GM18505 (cell line): ENCODE data around the gene NFYA.

Source experiments
- ATAC-seq: cut with Tn5 transposase; IDR thresholded peaks from one replicate; pipeline ENCODE4 v1.9.1; 2021; ENCODE audit not compliant: unreplicated experiment
- POLR2A ChIP-seq: IDR thresholded peaks from 4 replicates; pipeline ENCODE4 v1.6.1; 2011; ENCODE audit warnings: borderline replicate concordance; ENCODE audit not compliant: insufficient read depth, insufficient read length; ENCODE audit errors: extremely low read depth

The NFYA gene

DNA sequence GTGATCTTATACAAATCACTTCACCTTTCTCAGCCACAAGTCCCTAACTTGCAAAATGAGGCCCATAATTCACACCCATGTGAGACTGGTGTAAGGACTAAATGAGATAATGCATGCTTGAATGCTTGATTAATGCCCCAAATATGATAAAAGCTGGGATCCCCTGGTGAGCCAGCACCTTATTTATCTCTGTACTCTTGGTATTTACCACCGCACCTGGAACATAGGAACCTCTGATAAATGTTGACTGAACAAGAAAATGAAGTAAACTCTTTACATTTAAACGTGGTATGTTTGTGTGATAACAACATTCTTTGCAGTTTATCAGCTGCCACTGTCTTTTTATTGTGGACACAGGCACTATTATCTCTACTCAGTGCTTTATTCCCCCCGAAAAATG, 22.2 kb upstream of the NFYA start:
- ATAC-seq = no peak
- TF ChIP-seq POLR2A = no peak

DNA sequence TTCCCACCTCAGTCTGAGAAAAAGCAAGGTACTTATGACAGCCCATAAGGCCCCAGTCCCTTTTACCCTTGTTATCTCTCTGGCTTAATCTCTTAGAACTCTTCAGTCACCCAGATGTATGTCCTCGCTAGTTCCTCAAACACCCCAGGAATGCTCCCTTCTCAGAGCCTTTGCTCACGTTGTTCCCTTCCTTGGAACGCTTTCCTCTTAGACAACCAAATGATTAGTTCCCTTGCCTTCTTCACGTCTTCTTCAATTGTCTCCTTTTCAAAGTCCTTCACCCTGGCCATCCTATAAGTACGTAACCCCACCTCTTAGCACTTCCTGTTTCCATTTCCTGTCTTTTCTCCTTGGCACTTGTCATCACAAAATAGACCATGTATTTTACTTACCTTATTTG, 20.9 kb upstream of the NFYA start:
- no peak for ATAC-seq

DNA sequence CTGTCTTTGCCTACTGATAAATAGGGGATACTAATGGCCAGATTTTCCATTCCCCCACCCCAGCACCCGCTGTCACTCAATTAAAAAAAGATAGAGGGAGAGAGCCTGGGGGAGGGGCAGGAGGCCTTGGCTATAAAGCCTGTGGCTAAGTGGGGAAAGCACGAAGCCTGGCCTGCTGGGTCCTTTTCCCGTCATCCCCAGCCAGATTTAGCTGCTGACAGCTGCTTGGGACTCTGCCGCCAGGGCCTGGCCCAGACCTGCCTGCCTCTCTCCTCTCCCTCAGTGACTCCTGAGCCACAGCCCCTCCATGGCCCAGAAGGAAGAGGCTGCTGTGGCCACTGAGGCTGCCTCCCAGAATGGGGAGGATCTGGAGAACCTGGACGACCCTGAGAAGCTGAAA, 19.7 kb upstream of the NFYA start, which contains the start of gene APOBEC2:
Gene APOBEC2 (plus strand): TSS at position 162 of the 400 bp plus-strand sequence. CDS start 146 bp downstream, at position 308.
- TF ChIP-seq POLR2A = no peak
- ATAC-seq = no peak

More for the DNA sequence above, 20.9 kb upstream of the NFYA start:
- TF ChIP-seq POLR2A = no peak

DNA sequence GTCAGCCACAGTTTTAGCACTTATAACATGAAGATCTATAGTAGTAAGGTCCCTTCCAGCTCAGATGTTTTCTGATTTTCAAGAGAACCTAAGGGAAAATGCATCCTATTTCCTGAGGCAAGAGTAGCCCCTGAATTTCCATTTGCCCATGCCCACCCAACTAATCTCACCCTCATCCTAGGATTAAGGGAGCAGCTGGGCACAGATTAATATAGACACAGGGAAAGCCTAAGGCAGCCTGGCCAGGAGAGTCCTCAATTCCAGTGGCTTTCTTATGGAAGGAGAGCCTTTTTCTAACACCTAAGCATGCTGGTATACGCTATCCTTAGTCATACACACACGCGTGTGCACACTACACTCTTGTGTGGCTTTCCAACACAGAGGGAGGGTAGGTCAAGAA, 18.3 kb upstream of the NFYA start:
- ATAC-seq = no peak
- TF ChIP-seq POLR2A = no peak

DNA sequence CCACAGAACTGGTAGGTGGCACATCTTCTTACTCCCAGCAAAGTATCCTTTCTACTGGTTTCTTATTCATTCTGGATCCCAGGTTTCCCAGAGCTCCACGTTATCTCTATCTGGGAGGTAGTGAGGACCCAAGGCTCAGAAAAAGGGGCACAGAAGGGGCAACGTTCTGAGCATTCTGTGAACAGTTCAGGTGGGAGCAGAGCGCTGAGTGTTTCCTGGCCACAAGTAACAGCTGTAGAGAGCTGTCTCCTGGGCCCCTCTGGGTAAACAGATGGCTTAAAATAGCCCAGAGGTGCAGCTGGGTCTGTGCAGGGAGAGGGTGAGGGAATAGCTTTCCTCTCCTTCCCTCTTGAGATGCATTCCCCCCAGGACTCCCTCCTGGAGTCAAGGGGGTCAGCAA, 17.6 kb upstream of the NFYA start:
- TF ChIP-seq POLR2A = no peak
- no peak for ATAC-seq

DNA sequence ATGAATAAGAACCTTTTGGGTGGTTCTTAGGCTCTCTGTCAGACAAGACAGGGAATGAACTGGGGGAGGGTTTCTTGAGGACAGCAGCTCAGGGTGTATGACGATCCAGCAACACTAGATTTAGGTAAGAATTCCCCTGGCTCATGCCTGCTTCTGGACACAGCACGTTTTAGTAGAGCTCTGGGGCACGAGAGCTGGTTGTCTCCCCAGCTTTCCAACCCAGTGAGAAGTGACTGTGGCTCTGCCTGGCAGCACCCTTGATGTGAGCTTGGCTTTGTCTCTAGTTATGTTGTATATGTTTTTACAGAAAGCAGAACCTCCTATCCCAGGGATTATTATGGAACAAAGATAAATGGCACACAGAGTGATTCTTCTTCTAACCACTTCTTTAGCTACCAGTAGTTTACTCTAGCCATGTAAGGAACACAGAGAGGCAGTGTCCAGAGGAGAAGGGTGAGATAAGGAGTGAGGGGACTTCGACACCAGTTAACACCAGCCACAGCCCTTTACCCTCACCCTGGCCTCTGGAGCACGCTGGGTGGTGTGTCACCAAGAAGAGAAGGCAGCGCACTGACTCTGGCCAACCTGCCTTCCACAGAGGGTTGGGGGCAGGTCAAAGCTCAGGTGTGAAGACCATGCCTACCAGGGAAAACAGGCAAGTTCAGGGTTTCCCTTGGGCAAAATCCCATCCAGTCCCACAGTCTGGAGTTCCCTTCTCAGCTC, 15.8 kb upstream of the NFYA start:
- TF ChIP-seq POLR2A = no peak

DNA sequence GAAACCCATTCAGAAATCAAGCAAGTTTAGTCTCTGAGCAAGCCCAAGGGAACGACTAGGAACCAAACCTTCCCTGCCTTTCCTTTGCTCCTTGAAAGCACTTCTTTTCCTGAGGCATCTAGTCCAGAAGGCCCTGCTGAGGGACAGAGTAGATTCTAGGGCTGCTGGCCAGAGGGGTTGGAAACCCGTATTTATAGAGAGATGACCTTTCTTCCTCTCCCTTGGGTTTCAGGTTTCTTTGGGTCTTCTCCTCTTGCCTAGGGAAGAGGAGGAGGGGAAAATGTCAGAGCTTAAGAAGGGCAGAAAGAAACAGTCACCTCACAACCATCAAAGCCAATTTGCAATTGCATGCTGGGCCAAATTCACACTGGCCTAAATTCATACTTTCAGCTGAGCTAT, 14.0 kb upstream of the NFYA start:
- ATAC-seq = no peak
- no peak for TF ChIP-seq POLR2A

More for the DNA sequence above, 15.8 kb upstream of the NFYA start:
- ATAC-seq = no peak

DNA sequence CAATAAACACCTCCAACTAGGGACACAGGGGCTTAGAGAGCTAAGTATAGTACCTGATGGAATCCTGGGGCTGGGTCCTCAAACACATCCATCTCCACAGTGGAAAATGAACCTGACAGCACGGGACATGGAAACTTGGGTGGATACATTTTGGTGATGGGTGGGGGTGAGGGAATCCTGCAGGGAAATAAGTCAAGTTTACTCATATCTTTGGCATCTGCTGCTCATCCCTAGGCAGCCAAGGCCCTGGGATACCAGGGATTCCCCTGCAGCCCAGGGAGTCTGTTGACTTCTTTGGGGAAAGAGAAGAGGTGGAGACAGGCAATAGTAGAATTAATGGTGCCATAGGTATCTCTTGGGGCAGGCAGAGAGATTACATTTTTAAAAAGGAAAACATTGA, 13.2 kb upstream of the NFYA start:
- no peak for TF ChIP-seq POLR2A
- no peak for ATAC-seq

DNA sequence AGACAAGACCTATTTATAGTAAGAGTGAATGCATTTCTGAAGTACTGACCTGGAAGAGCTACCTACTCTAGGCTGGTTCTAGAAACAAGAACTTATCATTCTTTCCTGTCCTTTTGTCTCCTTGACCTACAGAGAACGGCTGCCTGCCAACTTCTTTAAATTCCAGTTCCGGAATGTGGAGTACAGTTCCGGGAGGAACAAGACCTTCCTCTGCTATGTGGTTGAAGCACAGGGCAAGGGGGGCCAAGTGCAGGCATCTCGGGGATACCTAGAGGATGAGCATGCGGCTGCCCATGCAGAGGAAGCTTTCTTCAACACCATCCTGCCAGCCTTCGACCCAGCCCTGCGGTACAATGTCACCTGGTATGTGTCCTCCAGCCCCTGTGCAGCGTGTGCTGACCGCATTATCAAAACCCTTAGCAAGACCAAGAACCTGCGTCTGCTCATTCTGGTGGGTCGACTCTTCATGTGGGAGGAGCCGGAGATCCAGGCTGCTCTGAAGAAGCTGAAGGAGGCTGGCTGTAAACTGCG, 11.5 kb upstream of the NFYA start:
- ATAC-seq = no peak
- no peak for TF ChIP-seq POLR2A

DNA sequence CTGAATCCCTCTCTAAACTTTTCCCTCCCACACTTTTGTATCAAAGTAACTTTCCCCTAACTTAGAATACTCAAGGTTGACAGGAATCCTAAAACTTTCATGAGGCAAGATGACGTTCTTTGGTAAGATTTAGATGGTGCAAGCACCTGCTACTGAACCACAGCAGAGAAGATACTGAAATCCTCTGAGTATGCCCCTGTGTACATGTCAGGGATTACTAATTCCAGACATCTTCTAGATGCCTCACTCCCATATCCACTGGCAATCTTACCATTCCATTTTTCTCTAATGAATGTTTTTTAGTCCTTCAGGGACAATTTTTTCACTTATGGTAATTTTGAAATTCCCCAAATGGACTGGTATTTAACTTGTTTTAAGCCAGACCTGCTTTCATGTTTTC, 10.7 kb upstream of the NFYA start:
- ATAC-seq = no peak
- no peak for TF ChIP-seq POLR2A

DNA sequence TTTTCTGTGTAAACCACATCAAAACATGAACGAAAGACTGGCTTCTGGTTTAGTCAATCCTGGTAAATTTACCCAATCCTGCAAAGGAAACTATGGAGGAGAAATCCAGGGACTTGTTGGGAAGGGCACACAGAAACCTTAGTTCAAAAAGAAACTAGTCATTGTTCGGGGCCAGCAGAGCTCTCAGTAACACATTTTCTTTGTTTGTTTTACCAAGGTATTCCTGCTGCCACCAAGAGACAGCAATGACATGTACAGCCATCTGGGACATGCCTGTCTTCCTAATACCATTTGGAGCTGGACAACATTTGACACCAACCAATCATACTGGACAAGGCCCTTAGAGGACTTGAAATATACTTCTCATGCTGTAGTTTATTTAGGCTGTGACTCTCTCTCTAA, 8.9 kb upstream of the NFYA start:
- no peak for TF ChIP-seq POLR2A
- ATAC-seq = no peak

DNA sequence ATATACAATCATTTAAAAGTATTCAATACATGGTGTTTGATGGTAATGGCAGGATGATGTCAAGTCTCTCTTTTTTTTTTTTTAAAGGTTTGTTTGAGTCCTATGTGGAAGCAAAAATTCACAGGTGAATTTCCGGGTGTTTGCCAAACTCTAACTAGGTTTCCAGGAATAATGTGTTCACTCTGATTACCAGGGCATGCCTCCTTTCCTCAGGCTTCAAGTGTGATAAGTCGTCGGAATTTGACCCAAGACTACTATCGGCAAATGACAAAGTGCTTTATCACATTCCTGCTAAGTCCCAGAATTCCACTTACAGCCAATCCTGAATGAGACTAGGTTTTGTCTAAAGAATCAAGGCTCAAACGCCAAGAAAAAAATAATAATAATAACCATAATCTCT, 7.9 kb upstream of the NFYA start:
- TF ChIP-seq POLR2A = no peak
- ATAC-seq = no peak

DNA sequence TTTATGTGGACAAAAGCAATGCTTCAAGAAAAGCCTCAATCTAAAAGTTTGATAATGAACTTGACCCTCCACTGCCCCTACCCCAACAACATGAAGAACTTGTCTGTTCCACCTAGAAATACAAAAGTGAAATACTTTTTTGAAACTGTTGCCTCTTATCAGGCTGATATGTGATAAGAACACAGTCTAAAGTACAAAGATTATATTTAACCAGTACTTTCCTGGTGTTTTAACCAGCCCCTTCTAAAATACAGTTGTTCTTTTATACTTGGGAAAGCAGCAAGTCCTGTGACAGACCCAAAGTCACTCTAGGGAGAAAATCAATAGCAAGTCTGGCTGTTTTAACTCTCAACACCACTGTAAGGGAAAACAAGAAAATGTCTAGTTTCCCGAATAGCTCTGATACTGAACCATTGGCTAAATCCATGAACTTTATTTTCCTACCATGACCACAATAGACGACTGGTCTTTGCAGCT, 7.2 kb upstream of the NFYA start:
- ATAC-seq = no peak
- no peak for TF ChIP-seq POLR2A

DNA sequence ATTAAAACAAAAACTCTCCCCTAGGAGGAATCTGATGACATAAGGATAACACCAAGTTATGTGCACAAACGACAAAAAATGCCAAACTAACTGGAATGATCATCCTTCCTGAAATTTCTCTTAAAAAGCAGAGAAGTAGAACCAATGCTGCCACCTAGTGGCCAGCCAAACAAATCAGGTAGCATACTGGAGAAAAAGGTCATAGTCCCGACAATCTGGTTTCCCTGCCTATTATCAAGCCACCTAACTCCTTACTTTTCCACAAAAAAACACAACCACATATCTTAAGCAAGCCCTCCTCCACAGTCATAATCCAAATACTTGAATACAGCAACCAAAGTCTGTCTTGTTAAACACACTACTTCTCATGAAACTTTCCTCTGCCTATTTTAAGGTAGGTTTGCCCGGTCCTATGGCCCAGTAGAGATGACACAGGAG, 5.9 kb upstream of the NFYA start:
- no peak for ATAC-seq
- no peak for TF ChIP-seq POLR2A
